T-helper 22 cell (primary cell): Measurements from ENCODE around the gene DNAJC22.

Experiments used
- DNase-seq: peaks from one replicate; pipeline ENCODE4 v3.0.0-alpha.2; 2020; ENCODE audit warnings: low read depth

DNAJC22 gene

DNA sequence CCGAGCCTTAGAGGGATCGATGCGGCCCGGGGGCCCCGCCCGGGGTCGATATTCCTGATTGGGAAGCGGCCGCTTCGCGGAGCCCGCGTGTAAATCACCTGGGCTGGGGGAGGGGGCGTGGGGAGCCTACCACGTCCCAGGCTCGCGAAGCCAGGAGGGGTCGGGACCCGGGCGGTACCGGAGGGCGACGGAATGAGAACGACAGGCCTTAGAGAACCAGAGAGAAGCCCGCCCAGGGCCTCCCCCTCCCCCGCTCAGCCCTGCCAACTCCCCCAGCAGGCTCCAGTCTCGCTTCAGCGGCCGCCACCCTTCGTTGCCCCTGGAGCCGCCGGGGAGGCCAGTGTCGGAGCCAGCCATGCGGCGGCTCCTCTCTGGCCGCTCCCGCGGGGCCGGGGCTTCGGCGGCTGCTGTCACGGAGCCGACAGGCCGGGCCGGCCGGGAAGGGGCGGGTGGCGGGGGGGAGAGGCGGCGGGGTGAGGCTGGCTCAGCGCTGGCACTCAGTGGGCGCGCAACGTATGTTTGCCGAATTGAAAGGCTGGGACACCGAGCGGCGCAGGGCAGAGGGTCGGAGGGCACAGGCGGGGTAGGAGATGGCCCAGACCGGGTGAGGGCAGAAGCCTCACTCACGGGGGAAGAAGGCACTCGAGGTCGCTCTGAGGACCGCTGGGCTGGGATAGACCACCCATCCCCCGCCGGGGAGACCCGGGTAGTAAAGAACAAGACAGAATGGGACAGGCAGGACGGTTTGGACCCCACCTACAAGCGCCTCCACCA, 1.4 kb upstream of the DNAJC22 start:
- DNase-seq, result no peak

DNA sequence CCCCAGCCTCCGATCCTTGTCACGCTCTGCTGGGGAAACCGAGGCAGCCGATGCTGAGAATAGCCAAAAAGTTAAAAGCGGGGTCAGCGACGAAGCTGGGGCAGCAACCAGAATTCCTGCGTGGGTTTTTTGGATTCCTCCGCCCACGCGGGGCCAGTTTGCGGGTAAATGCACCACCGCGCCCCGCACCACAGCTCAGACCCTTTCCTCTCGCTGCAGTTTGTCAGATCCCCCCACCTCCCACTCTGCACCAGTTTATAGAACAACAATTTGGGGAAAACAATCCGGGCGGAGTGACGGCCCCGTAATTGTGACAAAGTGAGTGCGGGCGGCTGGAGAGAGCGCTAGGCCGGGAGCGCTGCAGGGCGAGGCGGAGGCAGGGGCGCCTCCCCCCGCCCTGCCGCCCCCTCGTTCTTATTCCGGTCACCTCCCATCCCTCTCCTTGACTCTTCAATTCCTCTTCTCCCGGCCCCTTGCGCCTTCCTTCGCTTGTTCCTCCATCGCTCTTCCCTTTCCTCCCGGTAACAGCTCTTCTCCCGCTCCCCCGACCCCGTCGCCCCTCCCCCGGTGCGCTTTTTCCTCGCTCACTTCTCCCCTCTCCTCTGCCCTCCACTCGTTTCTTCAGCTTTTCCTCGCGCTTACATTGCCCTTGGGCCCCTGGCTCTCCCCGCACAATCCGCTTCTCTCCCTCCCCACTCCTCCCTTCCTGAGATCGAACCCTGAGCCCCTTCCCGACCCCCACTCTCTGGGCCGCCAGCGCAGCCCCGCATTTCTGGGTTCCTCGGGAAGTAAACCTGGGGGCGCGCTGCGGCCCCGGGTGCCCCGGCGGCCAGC, 646 bp upstream of the DNAJC22 start:
- DNase-seq, result no peak

GRCh38 chr12:49347311-49348193, 864 bp downstream of the DNAJC22 start:
- DNase-seq, result peak; percentile 53

DNA sequence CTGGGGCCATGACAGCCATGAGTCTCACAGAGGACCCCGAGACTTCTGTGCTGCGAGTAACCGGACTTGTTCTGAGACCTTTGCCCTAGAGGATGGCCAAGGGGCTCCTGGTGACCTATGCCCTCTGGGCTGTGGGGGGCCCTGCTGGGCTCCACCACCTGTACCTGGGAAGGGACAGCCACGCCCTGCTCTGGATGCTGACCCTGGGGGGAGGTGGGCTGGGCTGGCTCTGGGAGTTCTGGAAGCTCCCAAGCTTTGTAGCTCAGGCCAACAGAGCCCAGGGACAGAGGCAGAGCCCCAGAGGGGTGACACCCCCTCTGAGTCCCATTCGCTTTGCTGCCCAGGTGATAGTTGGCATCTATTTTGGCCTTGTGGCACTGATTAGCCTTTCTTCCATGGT, 2.1 kb downstream of the DNAJC22 start:
- no peak for DNase-seq

- DNase-seq, result no peak
Observed at GRCh38 chr12:49349266-49349665, 2.6 kb downstream of the DNAJC22 start.

GRCh38 chr12:49352351-49352750, 5.7 kb downstream of the DNAJC22 start:
- no peak for DNase-seq

- DNase-seq, result no peak
Observed at GRCh38 chr12:49355913-49356312, 9.2 kb downstream of the DNAJC22 start.

GRCh38 chr12:49357103-49357678, 10.5 kb downstream of the DNAJC22 start:
- DNase-seq, result no peak

DNA sequence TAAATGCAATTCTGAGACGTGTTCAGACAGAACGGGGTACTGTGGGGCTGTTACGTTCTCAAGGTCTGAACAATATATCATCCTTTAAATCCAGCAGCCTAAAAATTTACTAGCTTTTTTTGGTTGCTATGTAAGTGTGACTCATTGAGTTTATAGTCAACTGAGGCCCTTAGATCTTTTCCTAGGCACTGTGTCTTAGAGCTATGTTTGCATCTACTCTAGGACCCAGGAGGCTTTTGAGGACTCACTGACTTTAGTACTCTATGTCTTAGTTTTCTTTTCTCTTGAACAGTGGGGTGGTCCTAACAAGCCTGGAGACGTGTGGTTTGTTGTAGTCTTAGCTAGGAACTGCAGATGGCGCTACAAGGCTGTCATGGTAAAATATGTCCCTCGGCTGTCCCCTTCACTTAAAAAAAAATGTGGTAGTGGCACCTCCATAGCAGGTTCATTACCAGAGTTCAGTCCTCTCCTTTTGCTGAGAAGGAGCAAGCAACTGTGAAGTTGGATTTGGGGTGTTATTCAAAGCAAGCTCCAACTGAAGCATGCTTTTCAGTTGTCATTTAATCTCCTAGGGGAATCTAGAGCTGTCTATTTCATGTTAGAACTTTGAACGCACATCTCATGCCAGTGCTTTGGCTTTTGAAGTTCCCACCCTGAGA, 11.9 kb downstream of the DNAJC22 start:
- peak; percentile 32 for DNase-seq

- no peak for DNase-seq
Observed at GRCh38 chr12:49359671-49360070, 13.0 kb downstream of the DNAJC22 start.

GRCh38 chr12:49362077-49362476, 15.4 kb downstream of the DNAJC22 start:
- DNase-seq, result no peak

GRCh38 chr12:49364989-49365388, 18.3 kb downstream of the DNAJC22 start:
- no peak for DNase-seq

GRCh38 chr12:49365542-49365941, 18.9 kb downstream of the DNAJC22 start:
- no peak for DNase-seq

DNA sequence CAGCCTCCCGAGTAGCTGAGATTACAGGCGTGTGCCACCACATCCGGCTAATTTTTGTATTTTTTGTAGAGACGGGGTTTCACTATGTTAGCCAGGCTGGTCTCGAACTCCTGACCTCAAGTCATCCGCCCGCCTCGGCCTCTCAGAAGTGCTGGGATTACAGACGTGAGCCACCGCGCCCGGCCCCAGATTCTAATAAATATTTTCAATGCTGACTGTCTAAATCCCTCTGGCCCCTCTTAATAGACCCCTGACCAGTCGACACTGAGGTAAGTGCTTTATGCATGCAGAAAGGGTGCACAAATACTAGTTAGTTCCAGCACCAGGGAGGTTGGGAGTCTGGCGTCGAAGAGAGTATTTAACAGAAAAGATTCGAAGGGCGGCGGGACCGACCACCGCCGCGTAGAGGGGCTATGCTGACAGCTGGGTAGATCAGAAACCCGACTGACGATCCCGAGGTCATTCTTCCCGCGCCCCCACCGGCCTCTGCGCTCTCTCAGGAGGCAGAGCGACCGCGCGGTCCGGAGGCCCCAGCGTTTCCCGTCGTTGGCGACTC, 19.5 kb downstream of the DNAJC22 start:
- no peak for DNase-seq

DNA sequence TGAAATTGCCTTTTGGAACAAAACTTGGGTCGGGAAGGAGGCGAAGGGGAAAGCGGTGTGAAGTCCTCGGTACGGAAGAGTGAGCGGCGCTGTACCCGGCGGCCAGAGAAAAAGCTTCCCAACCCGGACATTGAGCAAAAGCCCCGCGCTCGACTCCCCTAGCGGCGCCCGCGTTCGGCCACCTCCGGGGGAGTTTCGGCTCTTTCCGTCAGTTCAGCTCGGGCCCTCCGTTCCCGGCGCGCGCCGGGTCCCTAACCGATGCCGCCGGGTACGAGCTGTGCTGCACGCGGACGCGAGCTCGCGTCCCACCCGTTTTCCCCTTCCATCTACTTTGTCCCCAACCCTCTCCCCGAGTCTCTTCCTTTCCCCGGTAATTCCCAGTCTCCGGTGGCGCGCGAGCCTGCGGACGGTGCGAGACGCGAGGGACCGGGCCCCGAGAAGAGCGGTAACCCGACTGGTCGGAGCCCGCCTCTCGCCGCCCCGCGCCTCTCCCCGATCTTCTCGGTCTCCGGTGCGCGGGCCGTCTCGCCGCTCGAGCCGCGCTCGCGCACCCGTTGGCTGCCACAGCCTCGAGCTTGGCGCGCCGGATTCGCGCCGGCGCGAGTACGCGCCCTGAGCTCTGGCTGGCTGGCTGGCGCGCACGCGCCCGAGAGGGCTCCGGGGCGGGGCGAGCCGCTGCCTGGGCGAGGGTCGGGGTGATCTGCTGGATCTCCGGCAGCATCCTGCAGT, 20.1 kb downstream of the DNAJC22 start:
- peak; percentile 71 for DNase-seq

DNA sequence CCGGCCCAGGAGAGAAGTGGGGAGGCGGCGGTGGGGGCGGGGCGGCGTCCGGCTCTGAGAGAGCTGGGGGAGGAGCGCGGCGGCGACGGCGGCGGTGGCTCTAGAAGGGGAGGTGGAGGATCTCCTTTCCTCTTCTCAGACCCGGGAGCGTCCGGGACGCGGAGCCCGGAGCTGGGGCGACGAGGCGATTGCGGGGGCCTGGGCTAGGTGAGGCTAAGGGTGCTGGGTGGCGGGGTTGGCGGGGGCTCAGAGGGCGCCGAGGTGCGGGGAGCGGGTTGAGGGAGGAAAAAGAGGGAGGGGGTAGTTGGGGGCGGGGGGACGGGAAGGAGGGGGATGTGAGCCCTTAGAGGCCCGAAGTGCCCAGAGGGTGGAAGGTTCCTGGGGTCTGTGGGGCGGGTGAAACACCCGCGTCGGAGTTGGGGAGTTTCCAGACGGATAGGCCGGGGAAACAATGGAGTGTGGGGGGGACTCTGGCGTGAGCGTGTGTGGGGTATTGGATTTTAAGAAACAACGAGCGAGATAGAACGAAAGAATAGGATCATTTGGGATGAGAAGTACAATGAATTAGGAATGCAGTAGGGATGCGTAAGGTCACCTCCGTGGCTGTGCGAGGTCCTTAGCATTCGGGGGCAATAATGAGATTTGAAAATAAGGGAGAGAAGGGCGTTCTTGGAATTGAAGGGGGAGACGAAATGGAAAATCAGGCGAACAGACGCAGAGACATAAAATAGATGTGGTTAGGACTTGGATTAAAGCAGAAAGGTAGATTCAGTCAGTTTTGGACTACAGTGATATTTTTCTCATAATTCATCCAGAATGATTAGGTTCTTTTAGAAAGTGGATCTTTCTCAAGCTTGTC, 20.9 kb downstream of the DNAJC22 start, which contains the start of gene SPATS2:
Gene SPATS2, plus strand, starts transcription at position 82 of the 859 bp plus-strand sequence. CDS start 93,551 bp downstream, outside the sequence.
- DNase-seq, result no peak

DNA sequence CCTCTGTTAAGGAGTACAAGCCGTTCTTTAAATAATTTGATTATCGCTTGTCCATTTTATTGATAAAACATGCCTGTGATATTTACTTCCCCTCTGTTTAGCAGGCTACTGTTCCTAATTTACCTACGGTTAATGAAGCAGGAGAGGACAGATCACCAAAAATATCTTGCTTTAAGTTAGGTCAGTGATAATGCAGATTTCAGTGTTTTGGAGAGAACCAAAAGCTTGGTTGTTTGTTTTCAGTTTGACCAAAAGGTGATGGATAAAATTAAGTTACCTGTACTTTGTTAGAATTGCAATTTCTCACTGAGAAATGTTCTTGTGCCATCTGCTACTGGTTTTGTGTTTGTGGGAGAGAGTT, 21.5 kb downstream of the DNAJC22 start:
- no peak for DNase-seq

DNA sequence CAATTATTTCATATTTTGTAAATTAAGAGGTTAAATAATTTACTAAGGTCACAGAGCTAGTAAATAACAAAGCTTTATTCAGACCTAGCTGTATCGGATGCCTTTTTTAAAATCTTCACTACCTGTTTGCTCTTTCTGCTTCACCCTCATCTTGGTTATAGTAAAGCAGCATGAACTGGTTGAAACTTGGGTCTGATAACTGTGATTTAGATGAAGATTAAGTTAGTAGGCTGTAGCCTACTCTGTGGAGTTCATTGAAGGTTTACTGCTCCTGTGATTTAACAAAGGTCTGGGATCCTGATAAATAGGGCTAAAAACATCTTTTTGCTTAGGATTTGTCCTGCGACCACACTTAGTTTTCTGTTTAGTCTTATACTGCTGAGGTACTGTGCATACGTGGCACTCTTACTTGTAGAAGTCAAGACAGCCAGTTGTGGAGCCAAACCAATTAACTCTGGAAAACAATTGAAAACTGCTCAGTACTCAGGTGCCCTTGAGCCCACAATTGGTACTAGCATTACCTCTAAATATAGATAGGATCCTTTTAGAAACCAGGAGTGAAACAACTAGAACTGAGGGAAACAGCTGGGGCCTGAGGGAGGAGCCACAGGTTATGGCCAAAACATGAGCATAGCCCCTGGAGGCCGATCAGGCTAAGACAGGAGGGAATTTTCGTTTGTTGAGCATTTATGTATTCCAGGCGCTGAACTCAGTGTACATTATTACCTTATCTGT, 22.9 kb downstream of the DNAJC22 start:
- DNase-seq, result no peak

- no peak for DNase-seq
Observed at GRCh38 chr12:49370539-49370938, 23.9 kb downstream of the DNAJC22 start.
